GM18867 (cell line): ENCODE data around the gene CD8B.

ENCODE experiments used
- ATAC-seq: cut with Tn5 transposase; IDR thresholded peaks from one replicate; pipeline ENCODE4 v1.9.1; 2021; ENCODE audit warnings: mild to moderate bottlenecking, moderate library complexity; ENCODE audit not compliant: unreplicated experiment

CD8B gene

GRCh38 chr2:86806059-86806857 lies 55.4 kb downstream of the CD8B start:
- no peak for ATAC-seq

- ATAC-seq = no peak
Measured at GRCh38 chr2:86800856-86801567, 60.7 kb downstream of the CD8B start.

- no peak for ATAC-seq
Measured at GRCh38 chr2:86794861-86795260, 66.8 kb downstream of the CD8B start.

- no peak for ATAC-seq
Measured at GRCh38 chr2:86793752-86794151, 67.9 kb downstream of the CD8B start.

GRCh38 chr2:86791573-86791972 lies 70.1 kb downstream of the CD8B start:
- ATAC-seq = no peak

GRCh38 chr2:86790676-86791572 lies 70.8 kb downstream of the CD8B start, which contains the start of gene CD8A:
TSS of gene CD8A (minus strand) at chr2:86790913. CDS start at chr2:86790825, 88 bp downstream.
- ATAC-seq = no peak

- ATAC-seq = no peak
Measured at GRCh38 chr2:86790134-86790675, 71.5 kb downstream of the CD8B start.

GRCh38 chr2:86789687-86790133 lies 72.0 kb downstream of the CD8B start:
- ATAC-seq = no peak

- ATAC-seq = no peak
Measured at GRCh38 chr2:86788881-86789686, 72.6 kb downstream of the CD8B start.

GRCh38 chr2:86788165-86788564 lies 73.5 kb downstream of the CD8B start:
- ATAC-seq = no peak

- no peak for ATAC-seq
Measured at GRCh38 chr2:86787736-86788135, 74.0 kb downstream of the CD8B start.

- no peak for ATAC-seq
Measured at GRCh38 chr2:86786001-86786536, 75.6 kb downstream of the CD8B start.

GRCh38 chr2:86785456-86785855 lies 76.2 kb downstream of the CD8B start:
- ATAC-seq = no peak

- ATAC-seq = peak; percentile 98
Measured at GRCh38 chr2:86783615-86784339, 77.9 kb downstream of the CD8B start.

GRCh38 chr2:86782748-86783147 lies 78.9 kb downstream of the CD8B start:
- no peak for ATAC-seq

GRCh38 chr2:86781363-86781762 lies 80.3 kb downstream of the CD8B start:
- no peak for ATAC-seq

GRCh38 chr2:86779971-86780370 lies 81.7 kb downstream of the CD8B start:
- ATAC-seq = no peak

- no peak for ATAC-seq
Measured at GRCh38 chr2:86778957-86779356, 82.7 kb downstream of the CD8B start.

GRCh38 chr2:86776532-86776931 lies 85.2 kb downstream of the CD8B start:
- ATAC-seq = no peak
